Raji (cell line): ENCODE results near the gene IGLL5.

ENCODE experiments used
- POLR2A ChIP-seq: IDR thresholded peaks from 2 replicates; pipeline ENCODE4 v1.6.1; 2011; ENCODE audit warnings: low read depth, low read length, control low read depth; ENCODE audit not compliant: insufficient read depth

Gene IGLL5

GRCh38 chr22:22912988-22913253, 25.3 kb downstream of the IGLL5 start:
- TF ChIP-seq POLR2A: no peak

GRCh38 chr22:22913989-22914388, 26.4 kb downstream of the IGLL5 start:
- TF ChIP-seq POLR2A: 0 out of 2 replicates have a peak, but pooled peaks have one; percentile 27

GRCh38 chr22:22914726-22915669, 27.4 kb downstream of the IGLL5 start:
- TF ChIP-seq POLR2A: no peak

- no peak for TF ChIP-seq POLR2A
Observed at GRCh38 chr22:22915670-22916035, 28.0 kb downstream of the IGLL5 start.

GRCh38 chr22:22916215-22916951, 28.8 kb downstream of the IGLL5 start:
- no peak for TF ChIP-seq POLR2A

- no peak for TF ChIP-seq POLR2A
Observed at GRCh38 chr22:22916952-22917290, 29.3 kb downstream of the IGLL5 start.

GRCh38 chr22:22917377-22917776, 29.8 kb downstream of the IGLL5 start:
- no peak for TF ChIP-seq POLR2A

GRCh38 chr22:22918297-22918965, 30.8 kb downstream of the IGLL5 start:
- no peak for TF ChIP-seq POLR2A

- TF ChIP-seq POLR2A: no peak
Observed at GRCh38 chr22:22919041-22919440, 31.4 kb downstream of the IGLL5 start.

GRCh38 chr22:22920104-22920654, 32.6 kb downstream of the IGLL5 start:
- TF ChIP-seq POLR2A: no peak

- no peak for TF ChIP-seq POLR2A
Observed at GRCh38 chr22:22920910-22921550, 33.4 kb downstream of the IGLL5 start.

- no peak for TF ChIP-seq POLR2A
Observed at GRCh38 chr22:22921575-22921974, 34.0 kb downstream of the IGLL5 start.

- TF ChIP-seq POLR2A: no peak
Observed at GRCh38 chr22:22922954-22923319, 35.3 kb downstream of the IGLL5 start.

GRCh38 chr22:22923379-22923778, 35.8 kb downstream of the IGLL5 start:
- TF ChIP-seq POLR2A: no peak

- no peak for TF ChIP-seq POLR2A
Observed at GRCh38 chr22:22923930-22924329, 36.3 kb downstream of the IGLL5 start.

GRCh38 chr22:22924369-22925145, 36.9 kb downstream of the IGLL5 start:
- TF ChIP-seq POLR2A: no peak
